ENCODE results near the gene PMAIP1. TPM values are rescaled to one million over a fixed set of nuclear protein-coding genes. Genes with fewer than 3 reads are reported as not detected.

The PMAIP1 gene
- total RNA-seq, 2 donors from 2014 or later = 52.6 to 105 TPM

- ATAC-seq (no peak), DNase-seq (ENCODE audit: low spot score in 2 of 2) (no peak)
- H3K27ac Mint-ChIP-seq = peak overlapping the region in 1 of 2 donors; percentile 83
- H3K36me3 Mint-ChIP-seq = peaks cover 7 to 17% of the 10 kb centered on the region in 2 donors
- H3K9me3 Mint-ChIP-seq = no peaks in the 10 kb centered on the region
Observed at GRCh38 chr18:59926131-59926530, 26.3 kb downstream of the PMAIP1 start.

- H3K9me3 Mint-ChIP-seq = no peaks in the 10 kb centered on the region
- peaks cover 7 to 17% of the 10 kb centered on the region in 2 donors for H3K36me3 Mint-ChIP-seq
- peak; percentile 90 to 92 for ATAC-seq
- peak overlapping the region; percentile 80 to 83 for H3K27ac Mint-ChIP-seq
- DNase-seq (ENCODE audit: low spot score in 2 of 2) = peak; percentile 41 to 61
Observed at GRCh38 chr18:59927246-59927825, 27.5 kb downstream of the PMAIP1 start.

DNA sequence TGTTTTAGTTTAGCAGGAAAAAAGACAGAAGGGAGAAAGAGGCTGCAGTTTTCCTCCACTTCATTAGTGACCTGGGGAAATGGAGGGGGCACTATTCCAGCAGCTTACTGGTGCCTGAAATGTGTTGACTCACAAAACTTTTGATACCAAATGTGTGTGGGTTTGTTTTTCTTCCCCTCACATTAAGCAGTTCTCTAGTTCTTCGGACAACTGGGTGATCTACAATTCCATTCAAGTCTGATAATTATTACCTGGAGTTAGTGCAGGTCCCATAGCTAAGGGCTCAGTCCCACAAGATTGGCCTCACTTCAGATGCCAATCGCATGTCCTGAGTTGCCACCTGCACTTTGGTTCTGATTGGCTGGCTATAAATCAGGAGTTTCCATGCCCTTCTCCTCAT is 28.4 kb downstream of the PMAIP1 start:
- H3K9me3 Mint-ChIP-seq = no peaks in the 10 kb centered on the region
- DNase-seq (ENCODE audit: low spot score in 2 of 2) (no peak), ATAC-seq (no peak)
- peaks cover 7 to 17% of the 10 kb centered on the region in 2 donors for H3K36me3 Mint-ChIP-seq
- peak overlapping the region in 1 of 2 donors; percentile 83 for H3K27ac Mint-ChIP-seq

DNA sequence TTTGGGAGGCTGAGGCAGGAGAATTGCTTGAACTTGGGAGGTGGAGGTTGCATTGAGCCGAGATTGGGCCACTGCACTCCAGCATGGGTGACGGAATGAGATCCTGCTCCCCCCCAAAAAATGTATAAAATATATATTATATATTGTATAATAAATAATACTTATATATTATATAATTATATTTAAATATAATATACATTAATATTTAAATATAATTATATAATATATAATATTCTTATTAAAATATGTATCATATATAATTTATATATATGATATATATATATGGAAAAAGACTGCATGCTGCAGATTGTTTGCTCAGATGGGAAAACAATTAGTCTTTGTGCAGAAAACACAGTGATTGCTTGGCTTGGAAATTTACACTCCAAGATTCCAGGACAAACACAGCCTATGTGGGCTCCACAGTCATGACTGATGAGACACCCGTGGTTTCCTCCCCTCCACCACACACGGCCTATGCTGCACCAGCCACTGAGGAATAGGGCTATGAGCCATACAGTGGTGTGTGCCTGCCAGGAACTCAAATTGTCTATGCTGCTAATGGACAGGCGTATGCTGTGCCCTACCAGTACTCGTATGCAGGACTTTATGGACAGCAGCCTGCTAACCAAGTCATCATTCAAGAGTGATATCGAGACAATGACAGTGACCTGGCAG is 30.0 kb downstream of the PMAIP1 start:
- DNase-seq (ENCODE audit: low spot score in 2 of 2) (no peak), ATAC-seq (peak; percentile 21 to 45)
- H3K9me3 Mint-ChIP-seq = no peaks in the 10 kb centered on the region
- no peak overlapping the region for H3K27ac Mint-ChIP-seq
- peaks cover 6 to 7% of the 10 kb centered on the region in 2 donors for H3K36me3 Mint-ChIP-seq

DNA sequence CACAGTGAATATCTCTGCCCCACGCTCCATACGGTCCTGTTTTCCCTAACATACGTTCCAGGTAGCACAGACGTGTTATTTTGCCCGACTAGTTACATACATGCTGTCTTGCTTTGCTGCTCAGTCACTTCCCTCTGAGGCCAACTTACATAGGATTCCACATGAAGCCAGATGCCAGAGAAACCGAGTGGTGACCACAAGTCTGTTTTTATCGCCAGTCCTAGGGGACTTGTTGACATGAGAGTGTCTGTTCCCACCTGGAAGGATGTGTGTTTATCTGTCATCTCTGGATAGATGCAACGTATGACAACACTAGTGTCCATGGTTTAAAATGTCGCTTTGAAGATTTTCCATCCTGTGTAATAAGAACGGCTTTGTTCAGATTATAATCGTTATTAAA is 32.6 kb downstream of the PMAIP1 start:
- Mint-ChIP-seq H3K27ac (no peak overlapping the region), H3K36me3 (no peaks in the 10 kb centered on the region), H3K9me3 (no peaks in the 10 kb centered on the region)
- DNase-seq (ENCODE audit: low spot score in 2 of 2) = no peak
- no peak for ATAC-seq

- no peaks in the 10 kb centered on the region for H3K9me3 Mint-ChIP-seq
- DNase-seq (ENCODE audit: low spot score in 2 of 2) (no peak), ATAC-seq (no peak)
- H3K27ac Mint-ChIP-seq = no peak overlapping the region
- H3K36me3 Mint-ChIP-seq = no peaks in the 10 kb centered on the region
Observed at GRCh38 chr18:59938676-59939075, 38.9 kb downstream of the PMAIP1 start.

GRCh38 chr18:59939127-59939526 is 39.3 kb downstream of the PMAIP1 start:
- Mint-ChIP-seq H3K36me3 (no peaks in the 10 kb centered on the region), H3K27ac (no peak overlapping the region), H3K9me3 (no peaks in the 10 kb centered on the region)
- no peak for DNase-seq (ENCODE audit: low spot score in 2 of 2)
- ATAC-seq = no peak

GRCh38 chr18:59940068-59940467 is 40.3 kb downstream of the PMAIP1 start:
- DNase-seq (ENCODE audit: low spot score in 2 of 2) = no peak
- no peaks in the 10 kb centered on the region for H3K9me3 Mint-ChIP-seq
- ATAC-seq = no peak
- H3K36me3 Mint-ChIP-seq = no peaks in the 10 kb centered on the region
- no peak overlapping the region for H3K27ac Mint-ChIP-seq

DNA sequence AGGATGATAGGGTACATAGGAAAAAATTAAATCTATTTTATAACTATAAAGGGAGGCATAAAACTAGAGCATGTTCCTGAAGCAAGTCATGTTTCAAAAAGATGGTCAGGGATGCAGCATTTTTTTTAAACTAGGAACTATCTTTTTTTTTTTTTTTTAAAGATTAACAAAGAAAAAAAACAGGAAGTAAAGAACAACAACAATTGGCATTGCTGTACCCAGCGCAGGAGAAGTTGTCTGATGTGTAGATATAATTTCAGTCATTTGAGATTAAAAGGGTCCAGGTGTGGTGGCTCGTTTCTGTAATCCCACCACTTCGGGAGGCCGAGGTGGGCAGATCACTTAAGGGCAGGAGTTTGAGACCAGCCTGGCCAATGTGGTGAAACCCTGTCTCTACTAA is 41.5 kb downstream of the PMAIP1 start:
- DNase-seq (ENCODE audit: low spot score in 2 of 2) (no peak), ATAC-seq (no peak)
- Mint-ChIP-seq H3K27ac (no peak overlapping the region), H3K9me3 (no peaks in the 10 kb centered on the region), H3K36me3 (no peaks in the 10 kb centered on the region)

GRCh38 chr18:59942601-59943000 is 42.8 kb downstream of the PMAIP1 start:
- H3K9me3 Mint-ChIP-seq = no peaks in the 10 kb centered on the region
- H3K27ac Mint-ChIP-seq = no peak overlapping the region
- no peaks in the 10 kb centered on the region for H3K36me3 Mint-ChIP-seq
- DNase-seq (ENCODE audit: low spot score in 2 of 2) (no peak), ATAC-seq (no peak)

GRCh38 chr18:59945544-59945943 is 45.7 kb downstream of the PMAIP1 start:
- H3K36me3 Mint-ChIP-seq = no peaks in the 10 kb centered on the region
- no peak overlapping the region for H3K27ac Mint-ChIP-seq
- no peak for DNase-seq (ENCODE audit: low spot score in 2 of 2)
- no peak for ATAC-seq
- no peaks in the 10 kb centered on the region for H3K9me3 Mint-ChIP-seq

- ATAC-seq = peak; percentile 54 to 77
Observed at GRCh38 chr18:59950215-59950944, 50.6 kb downstream of the PMAIP1 start.

GRCh38 chr18:59951591-59951990 is 51.8 kb downstream of the PMAIP1 start:
- Mint-ChIP-seq H3K9me3 (no peaks in the 10 kb centered on the region), H3K36me3 (no peaks in the 10 kb centered on the region), H3K27ac (no peak overlapping the region)
- no peak for ATAC-seq
- DNase-seq (ENCODE audit: low spot score in 2 of 2) = no peak

More at GRCh38 chr18:59950215-59950944, 50.6 kb downstream of the PMAIP1 start:
- DNase-seq (ENCODE audit: low spot score in 2 of 2) = no peak
- no peaks in the 10 kb centered on the region for H3K36me3 Mint-ChIP-seq
- no peaks in the 10 kb centered on the region for H3K9me3 Mint-ChIP-seq
- H3K27ac Mint-ChIP-seq = no peak overlapping the region

GRCh38 chr18:59952283-59953007 is 52.6 kb downstream of the PMAIP1 start:
- DNase-seq (ENCODE audit: low spot score in 2 of 2) (no peak), ATAC-seq (no peak)
- H3K36me3 Mint-ChIP-seq = no peaks in the 10 kb centered on the region
- no peaks in the 10 kb centered on the region for H3K9me3 Mint-ChIP-seq
- no peak overlapping the region for H3K27ac Mint-ChIP-seq

Measured in activated naive CD4-positive, alpha-beta T cell treated with anti-CD3 and anti-CD28 coated beads, Interleukin-2, amount 50 U/mL, for 72 hours (primary cell).